HCT116 (cell line): ENCODE measurements around the gene PARG.
"Not testable (repeated sequence)": the region's sequence is repeated elsewhere in the genome, so short reads cannot be mapped to it uniquely, and the experiment has no call there.

ENCODE experiments used
- ATF3 ChIP-seq: IDR thresholded peaks from 2 replicates; pipeline ENCODE4 v1.6.1; 2012
- CTCF ChIP-seq, 3 experiments: fragments of 200-600 bp in 1 of 3; sonication (generic) in 1 of 3; IDR thresholded peaks in 2 of 3; conservative IDR thresholded peaks in 1 of 3; 2 replicates each; pipeline ENCODE4 v1.5.1; 2012 to 2017; ENCODE audit warnings: low read depth in 2 of 3, low read length in 2 of 3, antibody characterized with exemption in 1 of 3, borderline replicate concordance in 1 of 3, control low read depth in 1 of 3, mild to moderate bottlenecking in 1 of 3, mixed read lengths in 1 of 3, mixed run types in 1 of 3, moderate library complexity in 1 of 3; ENCODE audit not compliant: insufficient read depth in 1 of 3
- EZH2 ChIP-seq: fragments of 200-600 bp; sonication (generic); IDR thresholded peaks from 2 replicates; pipeline ENCODE4 v1.6.1; 2017; ENCODE audit warnings: antibody characterized with exemption, mixed run types
- MAX ChIP-seq: IDR thresholded peaks from 2 replicates; pipeline ENCODE4 v1.6.1; 2012
- POLR2A ChIP-seq: IDR thresholded peaks from 2 replicates; pipeline ENCODE4 v1.7.0; 2011; ENCODE audit warnings: borderline replicate concordance; ENCODE audit not compliant: insufficient read depth, insufficient read length; ENCODE audit errors: extremely low read depth
- POLR2AphosphoS5 ChIP-seq: IDR thresholded peaks from 2 replicates; pipeline ENCODE4 v1.6.1; 2011; ENCODE audit warnings: mild to moderate bottlenecking, low read depth, low read length, moderate library complexity
- YY1 ChIP-seq: IDR thresholded peaks from 2 replicates; pipeline ENCODE4 v1.6.1; 2011; ENCODE audit warnings: low read length, low read depth, moderate library complexity, mild to moderate bottlenecking; ENCODE audit not compliant: insufficient replicate concordance; ENCODE audit errors: extremely low read depth

- TF ChIP-seq EZH2; YY1; CTCF (IDR thresholded peaks at IDR 0.05 in 2 of 3, conservative IDR thresholded peaks at IDR 0.05 in 1 of 3; ENCODE audit: borderline replicate concordance in 1 of 3, insufficient read depth in 1 of 3, low read depth in 2 of 3, low read length in 2 of 3); POLR2AphosphoS5; POLR2A; ATF3; MAX: not testable (repeated sequence)
These were observed 10.2 kb upstream of the PARG start for GRCh38 chr10:49952006-49952405.
